HepG2 (cell line): Measurements from ENCODE around the gene NPAS2. TPM values are rescaled to one million over a fixed set of nuclear protein-coding genes. Genes with fewer than 3 reads are reported as not detected.
A peak's percentile ranks its signal among the peaks of the same experiment; 100 is the strongest.

ENCODE experiments used
- GLI4 ChIP-seq: sonication (generic); formaldehyde crosslinking; IDR thresholded peaks from 2 replicates; pipeline ENCODE4 v1.5.1; 2020; ENCODE audit warnings: missing genetic modification reagents, mild to moderate bottlenecking, moderate library complexity, borderline replicate concordance
- HHEX ChIP-seq: IDR thresholded peaks from 2 replicates; pipeline ENCODE4 v1.6.1; 2016; ENCODE audit warnings: control low read depth
- STAT5B ChIP-seq: sonication (generic); formaldehyde crosslinking; IDR thresholded peaks from 2 replicates; pipeline ENCODE4 v1.4.0; 2020; ENCODE audit warnings: missing genetic modification reagents
- SYNCRIP ChIP-seq: fragments of 200-400 bp; formaldehyde crosslinking; IDR thresholded peaks from 2 replicates; pipeline ENCODE4 v1.6.1; 2018; ENCODE audit warnings: mild to moderate bottlenecking, low read depth, low read length; ENCODE audit not compliant: insufficient read depth
- TBX3 ChIP-seq: fragments of 450-650 bp; IDR thresholded peaks from 2 replicates; pipeline ENCODE4 v1.6.1; 2017; ENCODE audit warnings: antibody characterized with exemption, mild to moderate bottlenecking, inconsistent platforms, borderline replicate concordance
- ZBTB21 ChIP-seq: sonication (generic); formaldehyde crosslinking; IDR thresholded peaks from 2 replicates; pipeline ENCODE4 v1.4.0; 2020; ENCODE audit warnings: missing genetic modification reagents
- ZNF326 ChIP-seq: sonication (generic); formaldehyde crosslinking; IDR thresholded peaks from 2 replicates; pipeline ENCODE4 v1.4.0; 2020; ENCODE audit warnings: missing genetic modification reagents, borderline replicate concordance
- ZNF772 ChIP-seq: sonication (generic); formaldehyde crosslinking; IDR thresholded peaks from 2 replicates; pipeline ENCODE4 v1.5.0; 2020; ENCODE audit warnings: mild to moderate bottlenecking, missing genetic modification reagents
- ZNF792 ChIP-seq: IDR thresholded peaks from 2 replicates; pipeline ENCODE4 v1.6.1; 2016
- polyA plus RNA-seq, 8 experiments: library from polyadenylated mRNA; depleted of rRNA in 3 of 8; stranded (reverse) in 7 of 8; unstranded in 1 of 8; fragments of >200 nt; fragmentation: Illumina TruSeq in 4 of 8; extraction: Trizol in 4 of 8; gene quantifications; 2 replicates each; pipeline versions ENCODE4 v1.2.1 to v1.2.3, GENCODE V29; 2011 to 2016; ENCODE audit warnings: low read depth in 4 of 8, missing spikeins in 1 of 8, mixed read lengths in 1 of 8; ENCODE audit not compliant: insufficient read depth in 1 of 8
- total RNA-seq, 5 experiments: library from RNA; depleted of rRNA; stranded (reverse); fragments of >200 nt; fragmentation: Illumina TruSeq; extraction: Trizol; gene quantifications; 2 replicates each; pipeline ENCODE4 v1.2.3, GENCODE V29; 2016; ENCODE audit warnings: low read depth in 1 of 5
- TF ChIP-seq, protein P1 (sequence below): sonication (generic); formaldehyde crosslinking; IDR thresholded peaks from 2 replicates; pipeline ENCODE4 v1.4.0; 2020; ENCODE audit warnings: missing genetic modification reagents, low read depth, mild to moderate bottlenecking, borderline replicate concordance
- TF ChIP-seq, protein P2 (sequence below): sonication (generic); formaldehyde crosslinking; IDR thresholded peaks from 2 replicates; pipeline ENCODE4 v1.4.0; 2020; ENCODE audit warnings: missing genetic modification reagents
- TF ChIP-seq, protein P3 (sequence below): sonication (generic); formaldehyde crosslinking; IDR thresholded peaks from 2 replicates; pipeline ENCODE4 v1.5.1; 2020; ENCODE audit warnings: missing genetic modification reagents, mild to moderate bottlenecking, borderline replicate concordance
- TF ChIP-seq, protein P4 (sequence below): IDR thresholded peaks from 2 replicates; pipeline ENCODE4 v1.6.1; 2018; ENCODE audit warnings: missing genetic modification reagents
- TF ChIP-seq, protein P5 (sequence below): sonication (generic); formaldehyde crosslinking; IDR thresholded peaks from 2 replicates; pipeline ENCODE4 v1.4.0; 2020; ENCODE audit warnings: missing genetic modification reagents
- TF ChIP-seq, protein P6 (sequence below): sonication (generic); formaldehyde crosslinking; IDR thresholded peaks from 2 replicates; pipeline ENCODE4 v1.5.0; 2020; ENCODE audit warnings: missing genetic modification reagents, mild to moderate bottlenecking, borderline replicate concordance
- TF ChIP-seq, protein P7 (sequence below): IDR thresholded peaks from 2 replicates; pipeline ENCODE4 v1.6.1; 2016; ENCODE audit warnings: control low read depth

Gene NPAS2
- total and polyA plus RNA-seq, 2 of the 13 experiments (the other 11 are each of a cell fraction or from before 2014, with no cell fraction given), result 14.8 to 37.5 TPM

DNA sequence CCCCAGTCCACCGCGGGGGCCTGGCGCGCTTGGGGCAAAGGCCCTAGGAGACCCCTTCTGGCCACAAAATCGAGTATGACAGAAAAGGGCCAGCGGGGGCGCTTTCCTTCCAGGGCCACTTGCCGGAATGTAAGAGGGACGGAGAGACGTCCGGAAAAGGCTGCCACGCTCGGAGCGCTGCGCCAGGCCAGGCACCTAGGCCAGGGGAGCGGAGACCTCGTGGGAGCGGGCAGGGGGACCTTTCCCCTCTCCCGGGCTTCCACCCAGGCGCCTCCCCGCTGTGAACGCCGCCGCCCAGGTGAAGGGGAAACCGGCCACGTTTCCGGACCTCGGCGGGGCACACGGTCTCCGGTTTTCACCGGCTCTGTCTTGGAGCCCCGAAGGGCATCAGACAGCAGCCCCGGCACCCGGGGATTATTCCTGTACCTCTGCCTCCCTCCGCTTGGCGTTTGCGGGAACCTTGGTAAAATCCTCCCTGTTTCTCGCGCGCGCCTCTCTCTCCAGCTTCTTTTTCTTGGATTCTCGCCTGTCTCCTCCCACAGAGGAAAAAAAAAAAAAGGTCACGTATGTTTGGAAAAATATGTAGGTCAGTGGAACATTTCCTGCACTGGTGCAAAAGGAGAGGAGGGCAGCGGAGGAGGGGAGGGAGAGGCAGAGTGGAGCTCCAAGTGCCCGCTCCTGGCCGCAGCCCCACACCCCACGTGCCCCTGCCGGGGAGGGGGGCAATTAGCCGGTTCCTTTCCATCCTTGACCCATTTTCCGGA is 1.2 kb upstream of the NPAS2 start (continued):
- TF ChIP-seq ZNF326 (CRISPR knock-in tag) (no peak), SYNCRIP (no peak), HHEX (no peak), ZNF772 (peak; percentile 62; the same call in 1 of the 2 replicates), ZBTB21 (CRISPR knock-in tag) (no peak), TBX3 (no peak), ZNF792 (CRISPR knock-in tag) (peak; percentile 46; the same call in 1 of the 2 replicates), STAT5B (CRISPR knock-in tag) (no peak), GLI4 (CRISPR knock-in tag) (peak; percentile 90; the same call in 1 of the 2 replicates)
- TF ChIP-seq, protein P1, sequence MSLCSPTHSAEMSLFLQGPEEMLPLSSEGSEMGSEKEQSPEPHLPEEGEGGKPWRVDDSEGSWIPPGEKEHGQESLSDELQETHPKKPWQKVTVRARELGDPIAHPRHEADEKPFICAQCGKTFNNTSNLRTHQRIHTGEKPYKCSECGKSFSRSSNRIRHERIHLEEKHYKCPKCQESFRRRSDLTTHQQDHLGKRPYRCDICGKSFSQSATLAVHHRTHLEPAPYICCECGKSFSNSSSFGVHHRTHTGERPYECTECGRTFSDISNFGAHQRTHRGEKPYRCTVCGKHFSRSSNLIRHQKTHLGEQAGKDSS, result peak; percentile 93; the same call in 1 of the 2 replicates
- TF ChIP-seq, protein P2, sequence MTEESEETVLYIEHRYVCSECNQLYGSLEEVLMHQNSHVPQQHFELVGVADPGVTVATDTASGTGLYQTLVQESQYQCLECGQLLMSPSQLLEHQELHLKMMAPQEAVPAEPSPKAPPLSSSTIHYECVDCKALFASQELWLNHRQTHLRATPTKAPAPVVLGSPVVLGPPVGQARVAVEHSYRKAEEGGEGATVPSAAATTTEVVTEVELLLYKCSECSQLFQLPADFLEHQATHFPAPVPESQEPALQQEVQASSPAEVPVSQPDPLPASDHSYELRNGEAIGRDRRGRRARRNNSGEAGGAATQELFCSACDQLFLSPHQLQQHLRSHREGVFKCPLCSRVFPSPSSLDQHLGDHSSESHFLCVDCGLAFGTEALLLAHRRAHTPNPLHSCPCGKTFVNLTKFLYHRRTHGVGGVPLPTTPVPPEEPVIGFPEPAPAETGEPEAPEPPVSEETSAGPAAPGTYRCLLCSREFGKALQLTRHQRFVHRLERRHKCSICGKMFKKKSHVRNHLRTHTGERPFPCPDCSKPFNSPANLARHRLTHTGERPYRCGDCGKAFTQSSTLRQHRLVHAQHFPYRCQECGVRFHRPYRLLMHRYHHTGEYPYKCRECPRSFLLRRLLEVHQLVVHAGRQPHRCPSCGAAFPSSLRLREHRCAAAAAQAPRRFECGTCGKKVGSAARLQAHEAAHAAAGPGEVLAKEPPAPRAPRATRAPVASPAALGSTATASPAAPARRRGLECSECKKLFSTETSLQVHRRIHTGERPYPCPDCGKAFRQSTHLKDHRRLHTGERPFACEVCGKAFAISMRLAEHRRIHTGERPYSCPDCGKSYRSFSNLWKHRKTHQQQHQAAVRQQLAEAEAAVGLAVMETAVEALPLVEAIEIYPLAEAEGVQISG (CRISPR knock-in tag), result peak; percentile 69
- TF ChIP-seq, protein P3, sequence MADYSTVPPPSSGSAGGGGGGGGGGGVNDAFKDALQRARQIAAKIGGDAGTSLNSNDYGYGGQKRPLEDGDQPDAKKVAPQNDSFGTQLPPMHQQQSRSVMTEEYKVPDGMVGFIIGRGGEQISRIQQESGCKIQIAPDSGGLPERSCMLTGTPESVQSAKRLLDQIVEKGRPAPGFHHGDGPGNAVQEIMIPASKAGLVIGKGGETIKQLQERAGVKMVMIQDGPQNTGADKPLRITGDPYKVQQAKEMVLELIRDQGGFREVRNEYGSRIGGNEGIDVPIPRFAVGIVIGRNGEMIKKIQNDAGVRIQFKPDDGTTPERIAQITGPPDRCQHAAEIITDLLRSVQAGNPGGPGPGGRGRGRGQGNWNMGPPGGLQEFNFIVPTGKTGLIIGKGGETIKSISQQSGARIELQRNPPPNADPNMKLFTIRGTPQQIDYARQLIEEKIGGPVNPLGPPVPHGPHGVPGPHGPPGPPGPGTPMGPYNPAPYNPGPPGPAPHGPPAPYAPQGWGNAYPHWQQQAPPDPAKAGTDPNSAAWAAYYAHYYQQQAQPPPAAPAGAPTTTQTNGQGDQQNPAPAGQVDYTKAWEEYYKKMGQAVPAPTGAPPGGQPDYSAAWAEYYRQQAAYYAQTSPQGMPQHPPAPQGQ (CRISPR knock-in tag), result no peak
- TF ChIP-seq, protein P4, sequence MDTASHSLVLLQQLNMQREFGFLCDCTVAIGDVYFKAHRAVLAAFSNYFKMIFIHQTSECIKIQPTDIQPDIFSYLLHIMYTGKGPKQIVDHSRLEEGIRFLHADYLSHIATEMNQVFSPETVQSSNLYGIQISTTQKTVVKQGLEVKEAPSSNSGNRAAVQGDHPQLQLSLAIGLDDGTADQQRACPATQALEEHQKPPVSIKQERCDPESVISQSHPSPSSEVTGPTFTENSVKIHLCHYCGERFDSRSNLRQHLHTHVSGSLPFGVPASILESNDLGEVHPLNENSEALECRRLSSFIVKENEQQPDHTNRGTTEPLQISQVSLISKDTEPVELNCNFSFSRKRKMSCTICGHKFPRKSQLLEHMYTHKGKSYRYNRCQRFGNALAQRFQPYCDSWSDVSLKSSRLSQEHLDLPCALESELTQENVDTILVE (CRISPR knock-in tag), result 0 out of 2 replicates have a peak, but pooled peaks have one; percentile 34
- TF ChIP-seq, protein P5, sequence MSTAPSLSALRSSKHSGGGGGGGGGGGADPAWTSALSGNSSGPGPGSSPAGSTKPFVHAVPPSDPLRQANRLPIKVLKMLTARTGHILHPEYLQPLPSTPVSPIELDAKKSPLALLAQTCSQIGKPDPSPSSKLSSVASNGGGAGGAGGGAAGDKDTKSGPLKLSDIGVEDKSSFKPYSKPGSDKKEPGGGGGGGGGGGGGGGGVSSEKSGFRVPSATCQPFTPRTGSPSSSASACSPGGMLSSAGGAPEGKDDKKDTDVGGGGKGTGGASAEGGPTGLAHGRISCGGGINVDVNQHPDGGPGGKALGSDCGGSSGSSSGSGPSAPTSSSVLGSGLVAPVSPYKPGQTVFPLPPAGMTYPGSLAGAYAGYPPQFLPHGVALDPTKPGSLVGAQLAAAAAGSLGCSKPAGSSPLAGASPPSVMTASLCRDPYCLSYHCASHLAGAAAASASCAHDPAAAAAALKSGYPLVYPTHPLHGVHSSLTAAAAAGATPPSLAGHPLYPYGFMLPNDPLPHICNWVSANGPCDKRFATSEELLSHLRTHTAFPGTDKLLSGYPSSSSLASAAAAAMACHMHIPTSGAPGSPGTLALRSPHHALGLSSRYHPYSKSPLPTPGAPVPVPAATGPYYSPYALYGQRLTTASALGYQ (CRISPR knock-in tag), result peak; percentile 56
- TF ChIP-seq, protein P6, sequence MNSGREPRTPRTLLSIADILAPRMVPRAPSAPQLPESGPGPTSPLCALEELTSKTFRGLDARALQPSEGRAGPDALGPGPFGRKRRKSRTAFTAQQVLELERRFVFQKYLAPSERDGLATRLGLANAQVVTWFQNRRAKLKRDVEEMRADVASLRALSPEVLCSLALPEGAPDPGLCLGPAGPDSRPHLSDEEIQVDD, result no peak
- TF ChIP-seq, protein P7, sequence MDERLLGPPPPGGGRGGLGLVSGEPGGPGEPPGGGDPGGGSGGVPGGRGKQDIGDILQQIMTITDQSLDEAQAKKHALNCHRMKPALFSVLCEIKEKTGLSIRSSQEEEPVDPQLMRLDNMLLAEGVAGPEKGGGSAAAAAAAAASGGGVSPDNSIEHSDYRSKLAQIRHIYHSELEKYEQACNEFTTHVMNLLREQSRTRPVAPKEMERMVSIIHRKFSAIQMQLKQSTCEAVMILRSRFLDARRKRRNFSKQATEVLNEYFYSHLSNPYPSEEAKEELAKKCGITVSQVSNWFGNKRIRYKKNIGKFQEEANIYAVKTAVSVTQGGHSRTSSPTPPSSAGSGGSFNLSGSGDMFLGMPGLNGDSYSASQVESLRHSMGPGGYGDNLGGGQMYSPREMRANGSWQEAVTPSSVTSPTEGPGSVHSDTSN (CRISPR knock-in tag), result no peak
